ENCODE data around the gene DDX42.

DNA sequence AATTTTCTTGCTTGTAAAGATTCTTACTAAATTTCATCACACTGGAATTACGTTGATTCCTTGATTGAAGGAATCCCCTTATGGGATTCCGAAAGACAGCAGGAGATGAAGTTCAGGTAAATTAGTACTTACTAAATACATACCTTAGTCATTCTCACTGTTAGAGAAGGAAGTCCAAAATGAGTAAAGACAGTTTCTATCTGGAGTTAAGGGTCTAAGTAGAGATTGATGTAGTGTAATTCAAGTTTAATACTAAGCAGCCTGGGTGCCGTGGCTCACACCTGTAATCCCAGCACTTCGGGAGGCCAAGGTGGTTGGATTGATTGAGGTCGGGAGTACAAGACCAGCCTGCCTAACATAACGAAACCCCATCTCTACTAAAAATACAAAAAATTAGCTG is 9.6 kb downstream of the DDX42 start:
- TF ChIP-seq, protein P1, sequence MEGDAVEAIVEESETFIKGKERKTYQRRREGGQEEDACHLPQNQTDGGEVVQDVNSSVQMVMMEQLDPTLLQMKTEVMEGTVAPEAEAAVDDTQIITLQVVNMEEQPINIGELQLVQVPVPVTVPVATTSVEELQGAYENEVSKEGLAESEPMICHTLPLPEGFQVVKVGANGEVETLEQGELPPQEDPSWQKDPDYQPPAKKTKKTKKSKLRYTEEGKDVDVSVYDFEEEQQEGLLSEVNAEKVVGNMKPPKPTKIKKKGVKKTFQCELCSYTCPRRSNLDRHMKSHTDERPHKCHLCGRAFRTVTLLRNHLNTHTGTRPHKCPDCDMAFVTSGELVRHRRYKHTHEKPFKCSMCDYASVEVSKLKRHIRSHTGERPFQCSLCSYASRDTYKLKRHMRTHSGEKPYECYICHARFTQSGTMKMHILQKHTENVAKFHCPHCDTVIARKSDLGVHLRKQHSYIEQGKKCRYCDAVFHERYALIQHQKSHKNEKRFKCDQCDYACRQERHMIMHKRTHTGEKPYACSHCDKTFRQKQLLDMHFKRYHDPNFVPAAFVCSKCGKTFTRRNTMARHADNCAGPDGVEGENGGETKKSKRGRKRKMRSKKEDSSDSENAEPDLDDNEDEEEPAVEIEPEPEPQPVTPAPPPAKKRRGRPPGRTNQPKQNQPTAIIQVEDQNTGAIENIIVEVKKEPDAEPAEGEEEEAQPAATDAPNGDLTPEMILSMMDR (IDR thresholded peaks at IDR 0.05; ENCODE audit: borderline replicate concordance, extremely low read depth, low read length, poor library complexity, severe bottlenecking) = no peak
- no peak for TF ChIP-seq EZH2 (IDR thresholded peaks at IDR 0.05; ENCODE audit: borderline replicate concordance, low read depth, low read length, severe bottlenecking)

Data from DND-41 (cell line).